ENCODE measurements around the gene ADAP2.
"Not testable (repeated sequence)": the region's sequence is repeated elsewhere in the genome, so short reads cannot be mapped to it uniquely, and the experiment has no call there.

The ADAP2 gene

DNA sequence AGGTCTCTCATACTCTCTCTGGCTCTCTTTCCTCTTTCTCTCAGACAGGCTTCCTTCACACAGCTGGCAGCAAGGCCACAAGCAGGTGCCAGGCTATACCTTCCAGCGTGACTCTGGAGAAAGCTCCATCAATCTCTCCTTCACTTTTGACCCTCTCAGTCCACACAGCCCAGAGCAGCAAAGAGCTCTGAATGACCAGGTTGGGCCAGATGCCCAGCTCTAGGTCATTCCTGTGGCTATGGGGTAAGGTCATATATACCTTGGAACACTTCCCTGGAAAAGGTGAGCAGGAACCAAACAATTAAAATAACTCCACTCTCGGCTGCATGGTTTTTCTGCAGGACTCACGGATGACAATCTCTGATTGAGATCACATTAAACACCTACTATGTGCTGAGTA, 8.8 kb downstream of the ADAP2 start:
- DNase-seq: no peak

DNA sequence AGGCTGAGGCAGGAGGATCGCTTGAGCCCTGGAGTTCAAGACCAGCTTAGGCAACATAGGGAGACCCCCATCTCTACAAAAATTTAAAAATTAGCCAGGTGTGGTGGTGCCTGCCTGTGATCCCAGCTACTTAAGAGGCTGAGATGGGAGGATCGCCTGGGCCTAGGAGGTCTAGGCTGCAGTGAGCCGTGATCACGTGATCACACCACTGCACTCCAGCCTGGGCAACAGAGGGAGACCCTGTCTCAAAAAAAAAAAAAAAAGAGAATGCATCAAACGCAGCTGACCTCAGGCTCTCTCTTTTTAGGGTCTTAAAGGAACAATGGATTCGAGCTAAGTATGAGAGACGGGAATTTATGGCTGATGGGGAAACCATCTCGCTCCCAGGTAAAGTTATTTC, 9.8 kb downstream of the ADAP2 start:
- DNase-seq: not testable (repeated sequence)

DNA sequence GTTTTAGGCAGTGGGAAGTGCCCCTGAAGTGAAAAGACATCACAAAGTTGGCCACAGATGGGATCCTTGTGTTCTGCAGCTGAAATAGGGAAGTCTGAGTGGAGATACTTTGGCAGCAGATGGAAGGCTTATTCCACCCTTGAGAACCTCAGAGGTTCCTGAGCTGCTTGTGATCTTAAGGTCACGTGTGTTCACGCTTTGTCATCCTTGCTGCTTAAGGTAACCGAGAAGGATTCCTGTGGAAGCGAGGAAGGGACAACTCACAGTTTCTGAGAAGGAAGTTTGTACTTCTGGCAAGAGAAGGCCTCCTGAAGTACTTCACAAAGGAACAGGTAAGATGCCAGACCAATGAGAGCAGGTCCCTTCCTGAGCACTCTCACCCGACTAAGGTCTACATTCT, 12.2 kb downstream of the ADAP2 start:
- DNase-seq: peak; percentile 16

DNA sequence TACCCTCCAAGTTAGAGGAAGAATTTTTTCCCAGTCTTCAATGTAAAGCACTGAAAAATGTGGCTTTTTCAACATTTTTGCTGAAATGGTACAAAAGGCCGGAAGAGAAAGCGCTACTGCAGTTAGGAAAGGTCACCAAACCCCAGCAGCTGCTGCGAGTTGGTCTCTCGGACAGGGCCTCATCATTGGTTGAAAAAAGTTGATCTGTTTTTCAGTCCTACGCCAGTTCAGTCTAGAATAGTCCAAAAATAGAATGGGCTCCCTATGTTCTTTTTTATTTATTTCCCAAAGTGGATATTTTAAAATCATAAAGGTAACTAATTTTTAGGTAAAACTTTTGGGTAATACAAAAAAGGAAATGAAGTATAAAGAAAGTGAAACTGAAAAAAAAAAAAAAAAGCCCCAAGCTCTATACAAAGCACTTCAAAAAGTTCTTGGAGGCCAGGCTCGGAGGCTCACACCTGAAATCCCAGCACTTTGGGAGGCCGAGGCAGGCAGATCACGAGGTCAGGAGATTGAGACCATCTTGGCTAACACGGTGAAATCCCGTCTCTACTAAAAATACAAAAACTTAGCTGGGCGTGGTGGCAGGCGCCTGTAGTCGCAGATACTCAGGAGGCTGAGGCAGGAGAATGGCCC, 17.4 kb downstream of the ADAP2 start:
- peak; percentile 55 for DNase-seq

DNA sequence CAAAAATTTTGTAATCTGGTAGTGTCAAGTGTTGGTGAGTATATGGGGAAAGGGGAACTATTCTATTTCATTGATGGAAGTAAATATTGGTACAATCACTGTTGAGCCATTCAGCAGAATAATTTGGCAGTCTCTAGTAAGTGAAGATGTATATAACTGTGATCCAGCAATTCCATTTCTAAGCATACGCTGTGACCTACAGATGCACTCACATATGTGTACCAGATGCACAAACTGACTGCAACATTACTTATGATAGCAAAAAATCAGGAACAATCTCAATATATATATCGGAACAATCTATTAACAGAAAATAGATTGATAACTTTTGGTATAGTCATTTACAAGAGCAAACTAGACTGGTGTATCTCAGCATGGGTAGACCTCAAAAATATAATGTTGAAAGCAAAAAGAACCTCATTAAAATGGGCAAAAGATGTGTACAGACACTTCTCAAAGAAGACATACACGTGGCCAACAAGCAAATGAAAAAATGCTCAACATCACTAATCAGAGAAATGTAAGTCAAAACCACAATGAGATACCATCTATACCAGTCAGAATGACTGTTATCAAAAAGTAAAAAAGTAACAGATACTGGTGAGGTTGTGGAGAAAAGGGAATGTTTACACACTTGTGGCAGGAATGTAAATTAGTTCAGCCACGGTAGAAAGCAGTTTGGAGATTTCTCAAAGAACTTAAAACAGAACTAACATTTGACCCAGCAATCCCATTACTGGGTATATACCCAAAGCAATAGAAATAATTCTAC, 20.7 kb downstream of the ADAP2 start:
- no peak for DNase-seq

DNA sequence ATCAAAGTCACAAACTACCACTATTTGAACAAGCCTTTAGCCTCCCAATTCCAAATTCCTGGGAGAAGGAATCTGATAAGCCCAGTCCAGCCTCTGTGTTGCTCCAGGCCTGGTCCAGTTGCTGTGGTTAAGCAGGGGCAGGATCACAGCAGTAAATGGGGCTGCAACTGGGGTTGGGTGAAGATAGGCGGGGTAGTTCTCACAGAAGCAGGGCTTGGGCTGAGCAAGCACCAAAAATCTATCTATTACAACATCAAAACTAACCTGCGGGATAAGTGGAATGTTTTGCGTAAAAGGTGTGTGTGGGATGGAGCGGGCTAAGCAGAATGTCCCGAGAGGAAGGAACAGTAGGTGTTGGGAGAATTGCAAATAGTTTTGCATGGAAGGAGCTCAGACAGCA, 26.1 kb downstream of the ADAP2 start:
- no peak for DNase-seq

DNA sequence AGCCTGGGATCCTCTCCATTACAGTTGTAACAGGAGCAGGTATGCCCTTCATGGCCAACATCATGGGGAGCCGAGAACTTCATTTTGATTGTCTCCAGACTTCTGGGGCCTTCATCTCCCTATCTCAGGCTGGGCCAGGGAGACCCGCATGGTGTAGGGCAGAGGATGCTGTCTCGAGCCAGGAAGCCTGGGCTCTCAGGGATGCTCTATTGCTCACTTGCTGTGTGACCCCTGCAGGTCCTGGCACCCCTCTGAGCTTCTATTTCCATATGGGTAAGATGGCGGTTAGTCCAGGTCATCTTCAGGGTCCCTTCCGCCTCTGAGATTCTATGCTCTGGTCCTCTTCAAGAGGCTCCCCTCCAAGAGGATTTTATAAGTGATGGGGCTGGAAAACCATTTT, 28.4 kb downstream of the ADAP2 start:
- no peak for DNase-seq

DNA sequence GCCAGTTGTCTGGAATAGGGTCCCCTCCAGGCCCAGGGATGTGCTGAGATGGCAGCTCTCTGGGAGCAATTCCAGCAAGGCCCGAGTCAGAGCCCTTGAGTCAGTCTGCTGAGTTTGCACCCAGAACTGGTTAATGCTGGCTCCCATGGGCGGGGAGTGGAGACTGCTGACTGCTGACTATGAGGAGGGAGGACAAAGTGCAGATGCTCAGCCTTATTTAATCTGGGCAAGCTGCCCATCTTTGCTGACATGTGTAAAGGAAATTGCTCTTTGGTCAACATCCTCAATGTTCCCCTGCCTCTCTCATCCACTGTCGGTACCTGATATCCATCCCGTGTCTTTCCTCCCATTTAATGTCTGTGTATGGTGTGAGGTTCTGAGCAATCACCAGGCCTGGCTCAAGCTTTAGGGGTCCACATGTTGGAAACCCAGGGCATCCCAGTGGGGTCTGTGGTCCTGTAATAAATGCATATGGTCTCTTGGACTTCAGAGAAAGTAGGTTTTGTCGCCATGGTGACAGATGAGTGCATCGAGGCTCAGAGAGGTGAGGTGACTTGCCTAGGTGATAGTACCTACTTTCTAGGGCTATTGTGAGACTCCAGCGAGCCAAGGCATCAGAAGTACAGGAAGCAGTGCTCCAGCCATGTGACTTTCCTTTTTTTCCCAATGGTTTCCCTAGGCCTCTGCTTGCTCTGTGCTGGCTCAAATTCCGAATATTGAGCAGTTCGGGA, 29.1 kb downstream of the ADAP2 start:
- peak; percentile 82 for DNase-seq

DNA sequence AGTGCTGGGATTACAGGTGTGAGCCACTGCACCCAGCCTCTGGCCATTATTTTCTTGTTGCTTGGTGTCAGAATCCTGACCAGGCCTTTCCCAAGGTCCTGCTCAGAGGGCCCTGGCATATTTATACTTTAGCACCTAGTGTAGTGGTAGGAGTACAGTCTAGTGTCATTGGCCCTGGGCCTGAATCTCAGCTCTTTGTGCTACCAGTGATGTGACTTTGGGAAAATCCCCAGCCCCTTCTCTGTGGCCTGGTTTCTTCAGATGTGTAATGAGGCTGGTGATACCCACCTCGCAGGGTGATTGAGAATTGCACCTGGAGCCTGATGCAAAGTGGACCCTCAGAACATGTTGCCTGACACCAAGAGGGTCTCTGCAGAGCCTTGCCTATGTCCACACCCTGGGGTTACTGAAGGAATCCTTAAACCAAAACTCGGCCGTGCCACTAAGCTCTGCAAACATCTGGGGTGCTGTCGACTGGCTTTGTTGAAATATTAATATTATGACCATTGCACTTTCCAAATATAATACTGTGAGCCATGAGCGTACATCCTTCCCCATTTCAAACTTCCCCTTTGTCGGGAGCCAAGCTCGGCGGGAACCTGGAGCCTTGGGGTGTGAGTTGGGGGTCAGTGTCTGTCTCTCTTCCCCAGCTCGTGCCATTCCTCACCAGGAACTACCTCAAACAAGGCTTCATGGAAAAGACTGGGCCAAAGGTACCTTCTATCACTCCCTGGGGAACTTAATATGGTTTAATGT, 31.1 kb downstream of the ADAP2 start:
- DNase-seq: peak; percentile 76

DNA sequence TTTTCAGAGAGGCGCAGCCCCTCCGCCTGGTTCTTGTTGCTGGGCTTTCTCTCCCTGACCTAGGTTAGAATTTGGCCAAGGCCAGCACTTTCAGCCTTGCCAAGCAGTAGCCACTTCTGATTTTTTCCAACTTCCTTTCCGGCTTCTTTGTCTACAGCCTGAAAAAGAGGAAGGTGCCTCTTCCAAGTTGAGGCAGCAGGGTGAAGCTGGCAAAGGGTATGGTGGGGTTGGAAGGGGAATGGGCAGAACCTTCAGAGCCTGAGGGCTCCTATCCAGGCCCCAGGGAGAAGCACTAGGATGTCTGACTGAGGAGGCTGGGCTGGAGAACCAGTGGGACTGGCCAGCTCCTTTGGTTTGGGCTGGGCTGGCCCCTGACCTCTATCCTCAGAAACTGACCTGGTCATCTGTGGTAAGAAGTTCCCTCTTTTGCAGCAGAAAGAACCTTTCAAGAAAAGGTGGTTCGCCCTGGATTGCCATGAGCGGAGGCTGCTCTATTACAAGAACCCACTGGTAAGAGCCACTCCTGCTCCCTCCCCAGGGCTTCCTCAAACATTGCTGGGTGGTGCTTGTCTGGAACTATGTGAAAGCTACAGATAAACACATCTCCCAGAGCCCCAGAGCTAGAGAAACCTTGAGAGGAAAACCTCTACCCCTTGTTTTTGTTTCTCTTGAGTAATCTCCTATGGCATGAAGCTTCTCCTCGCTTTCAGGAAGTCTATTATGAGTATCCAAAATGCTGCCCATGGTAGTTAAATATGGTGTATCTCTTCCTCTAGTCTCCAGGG, 32.5 kb downstream of the ADAP2 start:
- peak; percentile 86 for DNase-seq

DNA sequence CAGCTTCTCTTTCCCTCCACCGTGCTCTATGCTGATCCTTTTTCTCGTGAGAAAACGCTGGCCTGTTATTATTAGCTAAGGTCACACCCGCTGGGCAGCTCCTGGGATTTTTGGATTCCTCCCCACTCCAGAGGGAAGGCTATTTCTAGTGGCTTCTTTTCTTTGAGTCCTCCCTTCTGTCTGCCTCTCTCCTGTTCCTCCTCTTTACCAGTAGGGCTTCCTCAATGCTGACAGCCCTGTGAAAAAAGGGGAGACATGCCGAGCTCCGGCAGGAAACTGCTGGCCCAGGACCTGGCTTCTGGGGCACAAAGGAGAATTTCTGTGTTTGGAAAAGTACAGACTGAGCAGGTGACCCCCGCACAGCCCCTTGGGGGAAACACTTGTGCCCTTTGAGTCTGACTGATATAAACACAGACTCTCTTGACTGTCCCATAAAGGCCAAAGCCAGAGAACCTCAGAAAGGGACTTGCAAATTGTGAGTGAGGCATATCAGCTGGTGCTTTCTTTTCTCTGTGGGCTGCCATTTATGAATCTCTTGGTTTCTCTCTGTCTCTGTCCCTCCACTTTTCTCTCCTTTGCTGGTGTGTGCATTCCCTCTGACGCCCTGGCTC, 35.1 kb downstream of the ADAP2 start:
- DNase-seq: peak; percentile 19

DNA sequence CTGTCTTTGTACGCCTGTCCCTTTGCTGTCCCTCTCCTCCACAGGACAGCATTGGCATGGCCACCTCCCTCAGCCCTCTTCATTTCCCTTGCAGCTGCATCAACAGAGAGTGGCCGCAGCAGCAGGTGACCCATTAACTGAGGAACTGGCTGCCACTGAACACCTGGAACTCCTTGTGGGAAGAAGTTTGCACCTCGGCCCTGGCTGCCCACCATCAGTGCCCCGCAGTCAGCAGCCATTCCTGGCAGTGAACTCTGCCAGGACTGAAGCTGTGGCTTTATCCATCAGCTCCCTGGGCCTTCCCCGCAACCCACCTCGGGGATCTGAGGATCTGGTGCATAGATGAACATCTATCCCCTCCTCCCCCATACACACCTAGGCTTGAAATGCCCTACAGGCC, 36.0 kb downstream of the ADAP2 start:
- DNase-seq: no peak

DNA sequence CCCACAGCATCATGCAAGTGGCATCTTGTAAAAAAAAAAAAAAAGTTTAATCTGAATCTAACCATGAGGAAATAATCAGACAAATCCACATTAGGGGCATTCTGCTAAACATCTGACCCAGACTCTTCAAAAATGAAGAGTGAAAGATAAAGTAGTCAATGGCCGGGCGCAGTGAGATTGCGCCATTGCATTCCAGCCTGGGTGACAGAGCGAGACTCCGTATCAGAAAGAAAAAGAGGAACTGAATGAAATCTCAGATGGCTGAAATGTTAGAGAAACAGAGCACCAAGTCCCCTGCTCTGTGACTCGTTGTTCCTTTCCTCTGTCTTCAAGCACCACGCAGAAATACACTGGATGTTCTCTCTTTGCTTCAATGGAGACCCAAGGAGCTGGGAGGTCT, 36.4 kb downstream of the ADAP2 start:
- DNase-seq: peak; percentile 87

DNA sequence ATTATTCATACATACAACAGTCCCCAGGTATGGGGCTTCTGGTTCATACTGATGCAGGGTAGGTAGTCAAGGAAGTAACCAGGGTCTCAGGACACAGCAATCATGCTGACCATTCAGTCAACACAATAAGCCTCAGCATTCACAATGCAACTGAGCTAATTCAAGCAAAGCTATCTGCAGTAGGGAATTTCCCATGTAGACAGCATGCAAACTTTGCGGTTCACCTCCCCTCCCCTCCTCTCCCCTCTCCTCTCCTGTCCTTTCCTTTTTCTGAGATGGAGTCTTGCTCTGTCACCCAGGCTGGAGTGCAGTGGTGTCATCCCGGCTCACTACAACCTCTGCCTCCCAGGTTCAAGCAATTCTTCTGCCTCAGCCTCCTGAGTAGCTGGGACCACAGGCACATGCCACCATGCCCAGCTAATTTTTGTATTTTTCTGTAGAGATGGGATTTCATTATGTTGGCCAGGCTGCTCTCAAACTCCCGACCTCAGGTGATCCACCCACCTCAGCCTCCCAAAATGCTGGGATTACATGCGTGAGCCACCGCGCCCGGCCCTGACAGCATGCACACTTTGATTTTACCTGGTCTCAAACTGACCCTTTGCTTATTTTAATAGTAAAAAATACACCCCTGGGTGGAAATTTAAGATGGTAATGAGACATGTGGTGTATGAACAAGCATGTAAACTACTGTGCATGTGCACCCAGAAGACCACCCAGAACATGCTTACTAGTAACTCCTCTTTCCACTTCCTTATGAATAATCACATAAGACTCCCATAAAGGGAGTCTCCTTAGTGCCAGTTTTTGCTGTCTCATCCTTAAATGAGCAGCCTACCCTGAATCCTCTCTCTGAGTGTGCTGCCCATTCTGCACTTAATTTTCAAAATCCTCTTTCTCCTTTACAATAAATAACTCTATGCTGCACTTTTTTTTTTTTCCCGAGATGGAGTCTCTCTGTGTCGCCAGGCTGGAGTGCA, 39.8 kb downstream of the ADAP2 start:
- DNase-seq: peak; percentile 89

DNA sequence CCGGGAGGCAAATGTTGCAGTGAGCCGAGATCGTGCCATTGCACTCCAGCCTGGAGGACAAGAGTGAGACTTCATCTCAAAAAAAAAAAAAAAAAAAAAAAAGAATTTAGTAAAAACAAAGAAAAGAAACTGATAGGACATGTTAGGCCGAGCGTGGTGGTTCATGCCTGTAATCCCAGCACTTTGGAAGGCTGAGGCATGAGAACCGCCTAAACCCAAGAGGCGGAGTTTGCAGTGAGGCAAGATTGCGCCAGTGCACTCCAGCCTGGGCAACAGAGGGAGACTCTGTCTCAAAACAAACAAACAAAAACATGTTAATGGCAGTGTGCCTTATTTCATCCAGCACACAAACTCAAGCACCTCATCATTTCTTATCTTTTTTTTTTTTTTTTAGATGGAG, 42.6 kb downstream of the ADAP2 start:
- peak; percentile 54 for DNase-seq

DNA sequence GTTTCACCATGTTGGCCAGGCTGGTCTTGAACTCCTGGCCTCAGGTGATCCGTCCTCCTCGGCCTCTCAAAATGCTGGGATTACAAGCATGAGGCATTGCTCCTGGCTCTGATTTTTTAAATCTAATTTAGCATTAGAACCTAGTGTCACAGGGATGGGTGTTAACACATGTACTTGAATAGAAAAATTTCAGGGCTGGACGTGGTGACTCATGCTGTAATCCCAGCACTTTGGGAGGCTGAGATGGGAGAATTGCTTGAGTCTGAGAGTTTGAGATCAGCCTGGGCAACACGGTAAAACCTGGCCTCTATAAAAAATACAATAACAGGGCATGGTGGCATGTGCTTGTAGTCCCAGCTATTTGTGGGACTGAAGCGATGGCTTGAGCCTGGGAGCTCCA, 43.1 kb downstream of the ADAP2 start:
- peak; percentile 40 for DNase-seq

DNA sequence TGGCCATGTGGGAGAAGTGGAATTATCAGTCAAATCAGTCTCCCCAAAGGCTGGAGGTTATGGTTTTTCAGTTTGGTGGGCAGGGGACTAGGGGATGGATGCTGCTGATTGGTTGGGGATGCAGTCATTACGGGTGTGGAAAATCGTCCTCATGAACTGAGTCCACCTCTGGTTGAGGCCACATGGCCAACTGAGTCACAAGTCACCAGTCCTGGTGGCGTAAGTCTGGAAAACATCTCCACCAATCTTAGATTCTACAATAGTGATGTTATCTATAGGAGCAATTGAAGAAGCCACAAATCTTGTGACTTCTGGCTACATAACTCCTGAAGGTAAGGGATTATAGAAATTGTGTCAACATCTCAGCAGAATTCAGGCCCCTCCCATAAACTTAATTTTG, 43.9 kb downstream of the ADAP2 start:
- peak; percentile 80 for DNase-seq

DNA sequence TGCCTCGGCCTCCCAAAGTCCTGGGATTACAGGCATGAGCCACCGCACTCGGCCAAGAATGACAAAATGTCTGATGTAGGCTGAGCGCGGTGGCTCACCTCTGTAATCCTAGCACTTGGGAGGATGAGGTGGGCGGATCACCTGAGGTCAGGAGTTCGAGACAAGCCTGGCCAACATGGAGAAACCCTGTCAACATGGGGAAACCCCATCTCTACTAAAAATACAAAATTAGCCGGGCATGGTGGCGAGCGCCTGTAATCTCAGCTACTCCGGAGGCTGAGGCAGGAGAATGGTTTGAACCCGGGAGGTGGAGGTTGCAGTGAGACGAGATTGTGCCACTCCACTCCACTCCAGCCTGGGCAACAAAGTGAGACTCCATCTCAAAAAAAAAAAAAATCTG, 46.2 kb downstream of the ADAP2 start:
- DNase-seq: not testable (repeated sequence)

DNA sequence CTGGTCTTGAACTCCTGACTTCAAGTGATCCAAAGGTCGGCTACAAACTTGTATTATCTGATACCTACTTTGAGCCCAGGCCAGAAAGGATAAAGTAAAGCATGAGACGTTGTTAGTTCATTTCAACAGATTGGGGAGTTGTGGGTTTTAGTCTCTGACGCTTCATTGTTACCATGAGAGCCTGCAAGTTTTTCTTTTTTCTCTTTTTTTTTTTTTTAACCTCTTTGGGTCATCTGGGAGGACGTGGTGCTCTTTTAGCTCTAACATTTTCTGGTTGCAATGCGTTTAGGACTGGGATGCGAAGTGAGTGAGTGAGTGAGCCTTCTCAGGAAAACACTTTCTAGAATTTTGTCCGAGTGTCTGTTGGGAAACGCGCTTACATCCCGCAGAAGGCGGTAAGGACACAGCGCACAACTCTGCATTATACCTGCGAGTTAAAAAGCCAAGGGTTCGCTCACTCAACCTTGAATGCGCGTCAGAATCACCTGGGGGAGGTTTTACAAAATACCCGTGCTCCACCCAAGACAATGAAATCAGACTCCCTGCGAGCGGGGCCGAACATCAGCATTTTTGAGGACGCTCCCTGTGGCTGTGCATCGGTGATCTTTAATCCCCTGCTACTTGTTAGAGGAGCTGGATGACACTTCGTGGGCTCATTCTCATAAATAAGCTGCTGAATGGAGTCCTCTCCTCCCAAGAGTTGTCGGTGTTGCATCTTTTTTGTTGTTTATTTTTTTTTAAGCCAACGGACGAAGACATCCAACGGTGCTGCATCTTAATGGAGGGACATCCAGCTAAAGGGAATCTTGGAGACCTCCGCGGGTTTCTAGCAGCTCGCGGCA, 48.5 kb downstream of the ADAP2 start:
- DNase-seq: peak; percentile 28

Data from suppressor macrophage treated with lipopolysaccharide for 4 hours (primary cell).